HCT116 (cell line): Measurements from ENCODE around the gene TBRG1.

Experiments used
- EZH2 ChIP-seq: fragments of 200-600 bp; sonication (generic); IDR thresholded peaks from 2 replicates; pipeline ENCODE4 v1.6.1; 2017; ENCODE audit warnings: antibody characterized with exemption, mixed run types
- MAX ChIP-seq: IDR thresholded peaks from 2 replicates; pipeline ENCODE4 v1.6.1; 2012
- POLR2A ChIP-seq: IDR thresholded peaks from 2 replicates; pipeline ENCODE4 v1.7.0; 2011; ENCODE audit warnings: borderline replicate concordance; ENCODE audit not compliant: insufficient read depth, insufficient read length; ENCODE audit errors: extremely low read depth
- POLR2AphosphoS5 ChIP-seq: IDR thresholded peaks from 2 replicates; pipeline ENCODE4 v1.6.1; 2011; ENCODE audit warnings: mild to moderate bottlenecking, low read depth, low read length, moderate library complexity
- TF ChIP-seq, protein P1 (sequence below), 3 experiments: fragments of 200-600 bp in 1 of 3; sonication (generic) in 1 of 3; IDR thresholded peaks in 2 of 3; conservative IDR thresholded peaks in 1 of 3; 2 replicates each; pipeline ENCODE4 v1.5.1; 2012 to 2017; ENCODE audit warnings: low read depth in 2 of 3, low read length in 2 of 3, antibody characterized with exemption in 1 of 3, borderline replicate concordance in 1 of 3, control low read depth in 1 of 3, mild to moderate bottlenecking in 1 of 3, mixed read lengths in 1 of 3, mixed run types in 1 of 3, moderate library complexity in 1 of 3; ENCODE audit not compliant: insufficient read depth in 1 of 3

DNA sequence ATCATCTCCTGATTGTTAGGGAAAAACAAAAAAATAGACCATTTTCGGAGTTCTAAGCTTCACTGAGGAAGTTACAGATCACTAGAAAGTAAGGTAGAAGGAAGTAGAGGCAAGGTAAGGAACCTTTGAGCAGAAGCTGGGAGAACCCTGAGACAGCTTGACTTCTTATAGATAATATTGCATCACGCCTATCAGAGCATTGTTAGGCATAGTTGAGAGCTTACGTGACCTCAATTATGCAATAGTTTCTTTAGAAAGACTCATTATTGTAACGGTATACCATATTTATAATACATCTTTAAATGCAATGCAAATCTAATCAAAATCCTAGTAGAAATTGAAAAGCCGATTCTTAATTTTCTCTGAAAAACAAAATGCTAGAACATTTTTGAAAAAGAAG is 4.9 kb downstream of the TBRG1 start:
- TF ChIP-seq, protein P1, sequence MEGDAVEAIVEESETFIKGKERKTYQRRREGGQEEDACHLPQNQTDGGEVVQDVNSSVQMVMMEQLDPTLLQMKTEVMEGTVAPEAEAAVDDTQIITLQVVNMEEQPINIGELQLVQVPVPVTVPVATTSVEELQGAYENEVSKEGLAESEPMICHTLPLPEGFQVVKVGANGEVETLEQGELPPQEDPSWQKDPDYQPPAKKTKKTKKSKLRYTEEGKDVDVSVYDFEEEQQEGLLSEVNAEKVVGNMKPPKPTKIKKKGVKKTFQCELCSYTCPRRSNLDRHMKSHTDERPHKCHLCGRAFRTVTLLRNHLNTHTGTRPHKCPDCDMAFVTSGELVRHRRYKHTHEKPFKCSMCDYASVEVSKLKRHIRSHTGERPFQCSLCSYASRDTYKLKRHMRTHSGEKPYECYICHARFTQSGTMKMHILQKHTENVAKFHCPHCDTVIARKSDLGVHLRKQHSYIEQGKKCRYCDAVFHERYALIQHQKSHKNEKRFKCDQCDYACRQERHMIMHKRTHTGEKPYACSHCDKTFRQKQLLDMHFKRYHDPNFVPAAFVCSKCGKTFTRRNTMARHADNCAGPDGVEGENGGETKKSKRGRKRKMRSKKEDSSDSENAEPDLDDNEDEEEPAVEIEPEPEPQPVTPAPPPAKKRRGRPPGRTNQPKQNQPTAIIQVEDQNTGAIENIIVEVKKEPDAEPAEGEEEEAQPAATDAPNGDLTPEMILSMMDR (IDR thresholded peaks at IDR 0.05 in 2 of 3, conservative IDR thresholded peaks at IDR 0.05 in 1 of 3; ENCODE audit: borderline replicate concordance in 1 of 3, insufficient read depth in 1 of 3, low read depth in 2 of 3, low read length in 2 of 3), result no peak
- TF ChIP-seq POLR2AphosphoS5, result no peak
- no peak for TF ChIP-seq POLR2A
- TF ChIP-seq MAX, result no peak
- TF ChIP-seq EZH2, result no peak
